NCI-H1436 (cell line): ENCODE data around the gene NOTCH2.

Source experiments
- DNase-seq: peaks from one replicate; lab custom pipeline; 2025; lab: John Stamatoyannopoulos, UW

The NOTCH2 gene

GRCh38 chr1:119874186-119874585 is 195.3 kb downstream of the NOTCH2 start:
- no peak for DNase-seq

- no peak for DNase-seq
Observed at GRCh38 chr1:119873135-119874015, 196.1 kb downstream of the NOTCH2 start.

GRCh38 chr1:119871881-119872280 is 197.6 kb downstream of the NOTCH2 start:
- DNase-seq, result no peak

GRCh38 chr1:119870917-119871596 is 198.4 kb downstream of the NOTCH2 start:
- DNase-seq, result peak; percentile 66

GRCh38 chr1:119869995-119870394 is 199.5 kb downstream of the NOTCH2 start:
- DNase-seq, result no peak

GRCh38 chr1:119868176-119868575 is 201.3 kb downstream of the NOTCH2 start:
- no peak for DNase-seq

- no peak for DNase-seq
Observed at GRCh38 chr1:119866451-119866850, 203.0 kb downstream of the NOTCH2 start.

- DNase-seq, result no peak
Observed at GRCh38 chr1:119865627-119866026, 203.8 kb downstream of the NOTCH2 start.

GRCh38 chr1:119862276-119862675 is 207.2 kb downstream of the NOTCH2 start:
- no peak for DNase-seq
